GM23248 (cell line): Measurements from ENCODE around the gene ACD. TPM values are rescaled to one million over a fixed set of nuclear protein-coding genes. Genes with fewer than 3 reads are reported as not detected.
A peak's percentile ranks its signal among the peaks of the same experiment; 100 is the strongest.
"Not testable (repeated sequence)": the region's sequence is repeated elsewhere in the genome, so short reads cannot be mapped to it uniquely, and the experiment has no call there.

ENCODE experiments used
- DNase-seq: peaks from one replicate; pipeline ENCODE4 v3.0.0-alpha.2; 2015
- H2AFZ ChIP-seq: fragments of 200-600 bp; sonication (generic); 2 replicates; pipeline ENCODE4 v1.6.1; 2016; ENCODE audit warnings: antibody characterized with exemption
- H3F3A ChIP-seq: fragments of 200-600 bp; sonication (generic); 2 replicates; pipeline ENCODE4 v1.6.1; 2016; ENCODE audit warnings: mild to moderate bottlenecking, antibody characterized with exemption, mixed run types; ENCODE audit not compliant: insufficient read depth
- H3K27ac ChIP-seq: fragments of 200-600 bp; sonication (generic); 2 replicates; pipeline ENCODE4 v1.5.1; 2016; ENCODE audit warnings: mild to moderate bottlenecking
- H3K27me3 ChIP-seq: fragments of 200-600 bp; sonication (generic); replicated peaks from 2 replicates; pipeline ENCODE4 v1.6.1; 2016; ENCODE audit warnings: mild to moderate bottlenecking; ENCODE audit not compliant: insufficient read depth
- H3K36me3 ChIP-seq: fragments of 200-600 bp; sonication (generic); 2 replicates; pipeline ENCODE4 v1.6.1; 2016; ENCODE audit warnings: low read depth, mild to moderate bottlenecking
- H3K4me1 ChIP-seq: fragments of 200-600 bp; sonication (generic); 2 replicates; pipeline ENCODE4 v1.6.1; 2016; ENCODE audit warnings: mild to moderate bottlenecking; ENCODE audit not compliant: insufficient read depth
- H3K4me2 ChIP-seq: fragments of 200-600 bp; sonication (generic); one replicate; pipeline ENCODE4 v1.6.1; 2016; ENCODE audit warnings: mild to moderate bottlenecking; ENCODE audit not compliant: unreplicated experiment
- H3K4me3 ChIP-seq: fragments of 200-600 bp; sonication (generic); 2 replicates; pipeline ENCODE4 v1.5.1; 2016; ENCODE audit warnings: mild to moderate bottlenecking
- H3K79me2 ChIP-seq: fragments of 200-600 bp; sonication (generic); 2 replicates; pipeline ENCODE4 v1.6.1; 2016; ENCODE audit warnings: mild to moderate bottlenecking; ENCODE audit not compliant: insufficient read depth
- H3K9ac ChIP-seq: fragments of 200-600 bp; sonication (generic); 2 replicates; pipeline ENCODE4 v1.6.1; 2016; ENCODE audit warnings: mild to moderate bottlenecking
- H3K9me2 ChIP-seq: fragments of 200-600 bp; sonication (generic); 2 replicates; pipeline ENCODE4 v1.6.1; 2016; ENCODE audit warnings: mixed run types, mild to moderate bottlenecking, moderate library complexity; ENCODE audit not compliant: insufficient read depth
- H3K9me3 ChIP-seq: fragments of 200-600 bp; sonication (generic); one replicate; pipeline ENCODE4 v1.6.1; 2017; ENCODE audit warnings: low read depth
- H4K20me1 ChIP-seq: fragments of 200-600 bp; sonication (generic); 2 replicates; pipeline ENCODE4 v1.6.0; 2016; ENCODE audit not compliant: insufficient read depth
- EZH2 ChIP-seq: fragments of 200-600 bp; sonication (generic); IDR thresholded peaks from 2 replicates; pipeline ENCODE4 v1.6.1; 2018; ENCODE audit warnings: antibody characterized with exemption, mild to moderate bottlenecking; ENCODE audit not compliant: insufficient read depth, poor library complexity, severe bottlenecking
- EZH2phosphoT487 ChIP-seq: fragments of 200-600 bp; sonication (generic); IDR thresholded peaks from 2 replicates; pipeline ENCODE4 v1.6.1; 2018; ENCODE audit warnings: antibody characterized with exemption, moderate library complexity, mild to moderate bottlenecking, low read depth; ENCODE audit not compliant: insufficient read depth
- WGBS, 2 experiments: methylation state at CpG; one replicate each; pipeline ENCODE4 v1.1.6; 2015 to 2017; ENCODE audit warnings: low lambda C conversion rate in 2 of 2, low coverage in 1 of 2; ENCODE audit errors: missing lambda C conversion rate in 2 of 2; 5-methylcytosine and 5-hydroxymethylcytosine counted together
- in situ Hi-C: fragments of 300-500 bp; cut with MboI; formaldehyde crosslinking; loops from 2 replicates; pipeline ENCODE4 v1.15.0; 2020
- polyA plus RNA-seq: library from polyadenylated mRNA; unstranded; fragments of >200 nt; fragmentation: Nextera tagmentation; extraction: Ambion mirVana; gene quantifications from 2 replicates; pipeline ENCODE4 v1.2.1, GENCODE V29; 2016
- total RNA-seq: library from RNA; depleted of rRNA; stranded (reverse); fragments of >200 nt; shearing (Covaris generic); gene quantifications from 2 replicates; pipeline ENCODE4 v1.2.3, GENCODE V29; 2014

ACD gene
- total and polyA plus RNA-seq, 2 experiments from 2014 or later, result 24.0 to 25.8 TPM

DNA sequence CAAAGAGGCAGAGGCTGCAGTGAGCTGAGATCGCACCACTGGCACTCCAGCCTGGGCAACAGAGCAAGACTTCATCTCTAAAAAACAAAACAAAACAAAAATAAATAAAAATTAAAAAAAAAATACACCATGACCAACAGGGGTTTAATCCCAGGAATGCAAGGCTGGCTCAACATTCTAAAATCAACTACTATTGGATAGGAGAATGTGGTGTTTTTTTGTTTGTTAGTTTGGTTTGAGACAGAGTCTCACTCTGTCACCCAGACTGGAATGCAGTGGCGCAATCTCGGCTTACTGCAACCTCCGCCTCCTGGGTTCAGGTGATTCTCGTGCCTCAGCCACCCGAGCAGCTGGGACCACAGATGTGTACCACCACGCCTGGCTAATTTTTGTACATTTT, 39.2 kb upstream of the ACD start:
- no peaks in the 10 kb centered on the region for H3K9me3 ChIP-seq
- H2AFZ ChIP-seq, result no peak overlapping the region
- H3K9me2 ChIP-seq, result no peaks in the 10 kb centered on the region
- no peaks in the 10 kb centered on the region for H3K27me3 ChIP-seq
- H3K27ac ChIP-seq, result no peak overlapping the region
- no peaks in the 10 kb centered on the region for H3K4me1 ChIP-seq
- H3K36me3 ChIP-seq, result no peaks in the 10 kb centered on the region
- no peaks in the 10 kb centered on the region for H3F3A ChIP-seq
- H4K20me1 ChIP-seq, result no peaks in the 10 kb centered on the region
- no peak for TF ChIP-seq EZH2phosphoT487
- TF ChIP-seq EZH2, result no peak
- 97 to 99% methylated on average over 7 of the region's 7 CpGs for WGBS, 2 experiments
- in situ Hi-C loops, result no loop called here
- no peak overlapping the region for H3K4me2 ChIP-seq
- H3K4me3 ChIP-seq, result no peak overlapping the region
- no peak for DNase-seq
- H3K9ac ChIP-seq, result no peak overlapping the region
- peaks cover 75% of the 10 kb centered on the region for H3K79me2 ChIP-seq

DNA sequence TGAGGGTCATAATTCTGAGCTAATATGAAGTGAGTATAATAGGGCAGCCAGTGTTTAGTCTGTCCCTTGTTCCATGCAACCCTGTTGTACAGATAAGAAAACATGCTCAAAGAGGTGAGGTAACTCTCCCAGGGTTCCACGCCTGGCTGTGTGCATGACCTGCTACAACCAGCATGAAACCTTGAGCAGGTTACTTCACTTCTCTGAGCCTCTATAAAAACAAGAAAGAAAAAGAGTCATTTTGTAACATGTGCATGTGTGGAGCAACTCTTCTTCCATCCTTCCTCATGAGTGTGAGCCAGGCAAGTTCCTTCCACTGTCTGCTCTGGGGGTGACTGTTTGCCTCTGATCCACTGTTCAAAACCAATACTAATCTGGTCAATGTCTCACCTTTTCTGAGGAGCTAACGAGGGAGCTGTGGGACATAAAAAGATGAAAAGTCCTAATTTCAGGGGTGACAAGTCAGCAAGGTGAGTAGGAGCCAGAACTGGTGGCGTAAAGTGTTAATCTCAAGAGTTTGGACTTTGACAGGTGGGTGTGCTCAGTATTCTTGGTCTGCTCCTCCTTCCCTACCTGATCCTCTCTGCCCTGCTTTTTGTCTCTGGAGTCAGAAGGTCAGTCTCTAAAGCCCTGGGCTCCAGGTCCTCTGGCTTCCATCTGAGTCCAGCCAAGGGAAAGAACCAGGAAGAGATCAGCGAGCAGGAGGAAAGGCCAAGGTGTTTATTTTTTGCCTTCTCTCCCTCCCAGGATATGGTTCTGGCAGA, 37.5 kb upstream of the ACD start:
- H3K4me1 ChIP-seq, result no peaks in the 10 kb centered on the region
- H3K79me2 ChIP-seq, result peaks cover 68% of the 10 kb centered on the region
- no peaks in the 10 kb centered on the region for H3F3A ChIP-seq
- no peak overlapping the region for H3K9ac ChIP-seq
- H3K4me3 ChIP-seq, result no peak overlapping the region
- H3K9me2 ChIP-seq, result no peaks in the 10 kb centered on the region
- WGBS, 2 experiments, result 97 to 100% methylated on average over 4 of the region's 4 CpGs
- H3K27me3 ChIP-seq, result no peaks in the 10 kb centered on the region
- H3K4me2 ChIP-seq, result no peak overlapping the region
- no peak overlapping the region for H2AFZ ChIP-seq
- no peaks in the 10 kb centered on the region for H3K9me3 ChIP-seq
- no peak overlapping the region for H3K27ac ChIP-seq
- no peaks in the 10 kb centered on the region for H4K20me1 ChIP-seq
- TF ChIP-seq EZH2phosphoT487 (no peak), EZH2 (no peak)
- in situ Hi-C loops, result no loop called here
- H3K36me3 ChIP-seq, result no peaks in the 10 kb centered on the region
- DNase-seq, result no peak

DNA sequence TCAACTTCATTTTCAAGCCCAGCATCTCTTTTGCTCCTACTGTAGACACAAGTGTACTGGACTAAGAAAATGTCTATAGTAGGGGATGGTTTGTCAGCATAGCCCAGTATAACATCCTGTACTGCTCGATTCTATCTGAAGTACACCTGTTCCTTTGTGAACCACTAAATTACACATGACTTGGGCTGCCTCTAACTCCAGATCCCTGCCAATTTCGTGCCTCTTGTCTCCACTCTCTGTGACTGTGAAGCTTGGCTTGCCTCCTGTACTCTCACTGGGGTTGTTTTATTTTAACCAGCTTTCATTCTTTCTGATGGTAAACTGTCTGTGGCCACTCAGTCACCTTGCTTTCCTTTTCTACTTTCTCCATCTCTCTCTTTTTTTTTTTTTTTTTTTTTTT, 34.6 kb upstream of the ACD start:
- in situ Hi-C loops, result no loop called here
- DNase-seq, result no peak
- no peaks in the 10 kb centered on the region for H3K9me3 ChIP-seq
- no peaks in the 10 kb centered on the region for H3K27me3 ChIP-seq
- H3K4me2 ChIP-seq, result no peak overlapping the region
- H3K36me3 ChIP-seq, result no peaks in the 10 kb centered on the region
- WGBS, 2 experiments, result 77 to 81% methylated on average over 2 of the region's 2 CpGs
- no peaks in the 10 kb centered on the region for H4K20me1 ChIP-seq
- peaks cover 63% of the 10 kb centered on the region for H3K79me2 ChIP-seq
- no peaks in the 10 kb centered on the region for H3F3A ChIP-seq
- H3K9me2 ChIP-seq, result no peaks in the 10 kb centered on the region
- H2AFZ ChIP-seq, result no peak overlapping the region
- H3K4me1 ChIP-seq, result no peaks in the 10 kb centered on the region
- H3K4me3 ChIP-seq, result no peak overlapping the region
- TF ChIP-seq EZH2, result no peak
- no peak for TF ChIP-seq EZH2phosphoT487
- no peak overlapping the region for H3K9ac ChIP-seq
- H3K27ac ChIP-seq, result no peak overlapping the region

DNA sequence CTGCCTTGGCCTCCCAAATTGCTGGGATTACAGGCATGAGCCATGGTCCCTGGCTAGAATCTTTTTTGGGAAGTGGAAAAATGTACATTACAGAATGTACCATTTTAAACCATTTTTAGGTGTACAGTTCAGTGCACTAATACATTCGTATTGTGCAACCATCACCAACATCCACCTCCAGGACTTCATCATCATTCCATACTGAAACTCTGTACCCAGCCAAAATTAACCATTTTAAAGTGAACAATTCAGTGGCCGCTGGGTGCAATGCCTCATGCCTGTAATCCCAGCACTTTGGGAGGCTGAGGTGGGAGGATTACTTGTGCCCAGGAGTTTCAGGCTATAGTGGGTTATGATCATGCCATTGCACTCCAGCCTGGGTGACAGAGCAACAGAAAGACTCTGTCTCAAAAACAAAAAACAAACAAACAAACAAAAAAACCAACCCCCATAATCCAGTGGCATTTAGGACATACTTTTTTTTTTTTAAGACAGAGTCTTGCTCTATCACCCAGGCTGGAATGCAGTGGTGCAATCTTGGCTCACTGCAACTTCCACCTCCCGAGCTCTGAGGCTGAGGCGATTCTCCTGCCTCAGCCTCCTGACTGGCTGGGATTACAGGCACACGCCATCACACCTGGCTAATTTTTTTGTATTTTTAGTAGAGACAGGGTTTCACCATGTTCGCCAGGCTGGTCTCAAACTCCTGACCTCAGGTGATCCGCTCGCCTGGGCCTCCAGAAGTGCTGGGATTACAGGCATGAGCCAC, 33.6 kb upstream of the ACD start:
- H2AFZ ChIP-seq, H3K36me3 ChIP-seq, H3K9me2 ChIP-seq, H3K27ac ChIP-seq, H4K20me1 ChIP-seq, H3K4me2 ChIP-seq, H3K4me1 ChIP-seq, H3F3A ChIP-seq, H3K9me3 ChIP-seq, H3K4me3 ChIP-seq, H3K27me3 ChIP-seq, H3K9ac ChIP-seq, in situ Hi-C loops: not testable (repeated sequence)
- WGBS, 2 experiments, result 87 to 92% methylated on average over 8 of the region's 8 CpGs
- DNase-seq, result peak; percentile 6
- peaks cover 54% of the 10 kb centered on the region for H3K79me2 ChIP-seq
